ENCODE data around the gene FRAS1. TPM values are rescaled to one million over a fixed set of nuclear protein-coding genes. Genes with fewer than 3 reads are reported as not detected.
"Not testable (repeated sequence)": the region's sequence is repeated elsewhere in the genome, so short reads cannot be mapped to it uniquely, and the experiment has no call there.

The FRAS1 gene
- total RNA-seq, 2 experiments from 2014 or later, result 0.04 to 0.24 TPM

DNA sequence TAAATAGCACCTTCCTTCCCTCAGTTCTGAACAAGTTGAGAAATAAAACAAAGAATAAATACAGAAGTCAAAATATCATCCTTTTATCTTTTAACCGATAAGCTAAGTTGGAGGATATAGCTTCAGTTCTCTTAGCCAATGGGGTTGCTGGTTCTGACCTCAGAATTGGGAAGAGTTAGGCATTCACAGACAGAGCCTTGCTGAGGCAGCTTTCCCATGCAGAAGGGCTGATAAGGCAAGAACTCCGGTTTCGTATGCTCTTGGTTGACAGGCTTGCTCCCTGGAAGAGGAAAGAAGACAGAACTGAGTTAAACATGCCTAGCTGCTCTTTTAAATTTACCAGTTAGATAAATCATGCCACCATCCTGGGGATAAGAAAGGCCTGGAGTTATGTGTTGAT is 17.6 kb downstream of the FRAS1 start:
- Mint-ChIP-seq H3K9me3 (no peaks in the 10 kb centered on the region), H3K4me1 (no peaks in the 10 kb centered on the region), H3K27ac (no peak overlapping the region), H3K36me3 (no peaks in the 10 kb centered on the region), H3K27me3 (peaks cover 56% of the 10 kb centered on the region), H3K4me3 (no peak overlapping the region)
- no peak for DNase-seq

DNA sequence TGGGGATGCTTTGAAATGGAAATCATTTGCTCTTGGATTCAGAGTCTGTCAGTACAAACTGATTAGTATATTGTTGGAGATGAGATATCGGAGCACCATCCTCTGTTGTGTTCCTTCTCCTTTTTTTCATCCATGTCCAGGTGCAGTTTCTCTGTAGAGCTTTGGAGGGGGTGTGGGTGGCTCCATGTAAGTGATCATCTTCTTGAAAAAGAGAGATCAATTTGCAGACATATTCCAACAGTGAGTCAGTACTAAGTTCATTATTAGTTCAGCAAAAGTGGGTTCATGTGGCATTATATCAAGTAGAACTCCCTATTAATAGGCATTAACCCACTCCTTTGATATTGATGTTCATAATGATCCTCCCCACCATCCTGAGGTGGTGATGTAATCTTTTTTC is 18.9 kb downstream of the FRAS1 start:
- DNase-seq, result no peak
- H3K9me3 Mint-ChIP-seq, result no peaks in the 10 kb centered on the region
- peaks cover 48% of the 10 kb centered on the region for H3K27me3 Mint-ChIP-seq
- H3K4me3 Mint-ChIP-seq, result no peak overlapping the region
- H3K27ac Mint-ChIP-seq, result no peak overlapping the region
- H3K4me1 Mint-ChIP-seq, result no peaks in the 10 kb centered on the region
- H3K36me3 Mint-ChIP-seq, result no peaks in the 10 kb centered on the region

DNA sequence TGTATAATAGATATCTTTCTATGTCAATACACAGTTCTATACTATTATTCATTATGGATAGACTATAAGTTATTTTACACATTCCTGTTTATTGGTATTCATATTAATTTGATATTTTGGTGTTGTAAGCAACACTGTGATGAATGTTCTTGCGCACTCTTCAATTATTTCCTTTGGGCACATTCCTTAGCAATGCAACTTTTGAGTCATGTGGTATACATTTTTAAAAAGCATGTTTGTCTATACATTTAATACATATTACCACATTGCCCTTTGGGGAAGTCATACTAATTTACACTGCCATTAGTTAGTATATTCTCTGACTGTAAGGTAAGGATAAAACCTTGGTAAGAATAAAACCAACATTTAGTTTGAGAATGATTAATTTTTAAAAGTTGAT is 21.0 kb downstream of the FRAS1 start:
- DNase-seq, result no peak
- H3K9me3 Mint-ChIP-seq, result no peaks in the 10 kb centered on the region
- H3K4me1 Mint-ChIP-seq, result no peaks in the 10 kb centered on the region
- no peaks in the 10 kb centered on the region for H3K36me3 Mint-ChIP-seq
- H3K4me3 Mint-ChIP-seq, result no peak overlapping the region
- peaks cover 35% of the 10 kb centered on the region for H3K27me3 Mint-ChIP-seq
- H3K27ac Mint-ChIP-seq, result no peak overlapping the region

DNA sequence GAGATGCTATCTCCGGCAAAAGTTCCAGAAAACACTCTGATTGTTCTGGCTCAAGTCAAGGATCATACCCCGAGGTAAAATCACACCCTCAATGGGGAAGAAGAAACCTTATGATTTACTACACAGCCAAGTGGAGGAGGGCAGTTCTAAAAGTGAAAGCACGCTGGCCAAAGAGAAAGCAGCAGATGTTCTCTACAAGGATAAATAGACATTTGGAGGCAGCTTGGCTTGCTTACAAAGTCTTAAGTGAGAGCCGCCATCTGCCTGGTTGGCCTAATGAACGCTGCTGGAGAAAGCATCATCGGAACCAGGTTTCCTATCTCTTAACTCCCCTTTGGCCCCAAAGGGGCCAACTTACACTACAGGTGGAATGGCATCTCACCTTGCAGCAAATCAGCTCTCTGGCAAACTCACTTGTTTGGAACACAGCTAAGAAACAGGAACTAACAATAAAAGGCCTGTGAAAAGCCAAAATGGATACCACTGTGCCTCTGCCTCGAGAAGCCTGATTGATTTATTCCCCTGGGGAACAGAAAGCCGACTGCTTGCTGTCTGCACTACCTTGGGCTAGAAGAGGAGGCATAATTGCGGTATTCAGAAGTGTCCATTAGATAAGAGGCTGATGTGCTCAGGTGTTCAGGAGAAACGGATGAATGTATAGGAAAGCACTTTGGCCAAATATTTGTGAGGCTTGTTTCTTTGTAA is 22.8 kb downstream of the FRAS1 start:
- no peaks in the 10 kb centered on the region for H3K4me1 Mint-ChIP-seq
- no peak overlapping the region for H3K4me3 Mint-ChIP-seq
- no peaks in the 10 kb centered on the region for H3K9me3 Mint-ChIP-seq
- no peaks in the 10 kb centered on the region for H3K36me3 Mint-ChIP-seq
- peaks cover 24% of the 10 kb centered on the region for H3K27me3 Mint-ChIP-seq
- H3K27ac Mint-ChIP-seq, result no peak overlapping the region
- DNase-seq, result no peak

DNA sequence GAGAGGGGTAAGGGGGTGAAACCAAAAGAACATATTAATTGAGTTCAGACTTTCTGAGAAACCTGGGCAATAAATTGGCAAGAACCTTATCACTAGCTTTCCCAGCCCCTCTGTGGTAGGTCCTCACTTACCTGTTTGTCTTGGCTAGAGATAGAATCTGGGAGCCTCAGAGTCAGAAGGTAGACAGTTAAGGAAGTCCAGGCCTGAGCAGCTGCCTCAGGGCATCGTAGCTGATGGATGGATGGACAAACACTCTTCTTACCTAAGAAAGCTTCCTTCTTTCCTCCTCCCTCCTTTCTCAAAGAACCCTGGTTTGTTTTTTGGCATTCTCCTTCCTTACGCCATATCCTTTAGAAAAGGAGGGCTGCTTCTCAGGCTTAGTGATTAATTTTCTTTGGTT is 24.4 kb downstream of the FRAS1 start:
- H3K4me1 Mint-ChIP-seq, result no peaks in the 10 kb centered on the region
- H3K27me3 Mint-ChIP-seq, result peaks cover 21% of the 10 kb centered on the region
- H3K4me3 Mint-ChIP-seq, result no peak overlapping the region
- H3K9me3 Mint-ChIP-seq, result no peaks in the 10 kb centered on the region
- H3K27ac Mint-ChIP-seq, result no peak overlapping the region
- H3K36me3 Mint-ChIP-seq, result no peaks in the 10 kb centered on the region
- no peak for DNase-seq

DNA sequence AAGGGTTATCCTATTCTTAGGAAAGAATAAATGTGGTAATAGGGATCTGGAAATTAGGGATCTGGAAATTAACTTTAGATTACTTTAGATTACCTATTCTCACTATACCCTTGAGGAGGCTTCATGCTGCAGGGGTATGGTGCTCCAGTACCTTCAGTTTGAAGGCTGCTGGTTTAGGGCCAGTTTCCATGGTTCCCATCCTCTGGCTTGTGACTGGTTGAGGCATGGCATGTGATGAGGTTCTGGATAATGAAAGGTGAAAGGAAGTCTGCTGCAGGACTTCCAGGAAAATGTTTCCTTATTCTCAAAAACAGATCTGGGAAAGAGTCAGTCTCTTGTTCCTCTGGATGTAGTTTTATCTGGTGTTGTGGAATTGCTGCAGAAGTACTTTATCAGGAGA is 25.9 kb downstream of the FRAS1 start:
- no peak overlapping the region for H3K4me3 Mint-ChIP-seq
- no peaks in the 10 kb centered on the region for H3K9me3 Mint-ChIP-seq
- no peaks in the 10 kb centered on the region for H3K36me3 Mint-ChIP-seq
- DNase-seq, result no peak
- H3K27ac Mint-ChIP-seq, result no peak overlapping the region
- peaks cover 16% of the 10 kb centered on the region for H3K27me3 Mint-ChIP-seq
- H3K4me1 Mint-ChIP-seq, result no peaks in the 10 kb centered on the region

DNA sequence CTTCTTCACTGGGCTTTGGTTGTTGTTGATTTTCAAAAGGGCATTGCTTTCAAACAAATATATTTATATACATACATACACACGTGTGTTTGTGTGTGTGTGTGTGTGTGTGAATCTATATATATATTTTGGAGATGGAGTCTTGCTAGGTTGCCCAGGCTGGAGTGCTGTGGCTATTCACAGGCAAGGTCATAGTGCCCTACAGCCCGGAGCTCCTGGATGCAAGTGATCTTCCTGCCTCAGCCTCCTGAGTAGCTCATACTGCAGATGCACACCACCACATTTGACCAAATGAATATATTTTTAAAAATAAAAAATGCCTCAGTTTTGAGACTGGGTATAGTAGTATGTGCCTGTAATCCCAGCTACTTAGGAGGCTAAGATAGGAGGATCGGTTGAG is 34.4 kb downstream of the FRAS1 start:
- no peaks in the 10 kb centered on the region for H3K4me1 Mint-ChIP-seq
- no peaks in the 10 kb centered on the region for H3K36me3 Mint-ChIP-seq
- no peak overlapping the region for H3K27ac Mint-ChIP-seq
- H3K9me3 Mint-ChIP-seq, result no peaks in the 10 kb centered on the region
- H3K27me3 Mint-ChIP-seq, result peaks cover 6% of the 10 kb centered on the region
- no peak for DNase-seq
- no peak overlapping the region for H3K4me3 Mint-ChIP-seq

DNA sequence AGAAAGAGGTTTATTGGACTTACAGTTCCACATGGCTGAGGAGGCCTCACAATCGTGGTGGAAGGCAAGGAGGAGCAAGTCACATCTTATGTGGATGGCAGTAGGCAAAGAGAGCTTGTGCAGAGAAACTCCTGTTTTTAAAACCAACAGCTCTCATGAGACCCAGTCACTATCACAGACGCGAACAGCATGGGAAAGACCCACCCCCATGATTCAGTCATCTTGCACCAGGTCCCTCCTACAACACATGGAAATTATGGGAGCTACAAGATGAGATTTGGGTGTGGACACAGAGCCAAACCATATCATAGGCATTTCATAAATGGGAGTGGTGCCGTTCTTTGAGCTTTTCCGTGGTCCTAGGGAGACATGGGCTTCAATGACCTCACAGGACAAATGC is 35.2 kb downstream of the FRAS1 start:
- H3K4me3 Mint-ChIP-seq, H3K27ac Mint-ChIP-seq, H3K4me1 Mint-ChIP-seq, DNase-seq, H3K9me3 Mint-ChIP-seq, H3K27me3 Mint-ChIP-seq, H3K36me3 Mint-ChIP-seq: not testable (repeated sequence)

DNA sequence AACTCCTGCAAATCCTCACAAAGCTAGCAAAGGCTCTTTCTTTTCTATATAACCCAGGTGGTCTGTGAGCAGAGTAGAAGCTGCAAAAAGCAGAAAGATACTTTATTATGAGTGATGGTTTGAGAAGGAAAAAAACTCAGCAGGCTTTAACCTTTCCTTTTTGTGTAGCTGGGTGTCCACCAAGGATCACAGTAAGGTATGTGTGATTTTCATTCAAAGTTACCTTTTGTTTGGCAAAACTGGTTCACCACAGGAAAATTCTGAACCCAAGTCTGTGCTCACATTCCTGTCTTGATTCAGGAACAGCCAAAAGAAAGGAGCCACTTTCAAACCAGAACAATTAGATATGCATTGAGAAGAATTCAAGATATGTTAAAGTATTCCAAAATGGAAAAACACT is 35.7 kb downstream of the FRAS1 start:
- no peak for DNase-seq
- Mint-ChIP-seq H3K36me3 (no peaks in the 10 kb centered on the region), H3K27ac (no peak overlapping the region), H3K4me3 (no peak overlapping the region), H3K4me1 (no peaks in the 10 kb centered on the region), H3K27me3 (peaks cover 6% of the 10 kb centered on the region), H3K9me3 (peaks cover 6% of the 10 kb centered on the region)

DNA sequence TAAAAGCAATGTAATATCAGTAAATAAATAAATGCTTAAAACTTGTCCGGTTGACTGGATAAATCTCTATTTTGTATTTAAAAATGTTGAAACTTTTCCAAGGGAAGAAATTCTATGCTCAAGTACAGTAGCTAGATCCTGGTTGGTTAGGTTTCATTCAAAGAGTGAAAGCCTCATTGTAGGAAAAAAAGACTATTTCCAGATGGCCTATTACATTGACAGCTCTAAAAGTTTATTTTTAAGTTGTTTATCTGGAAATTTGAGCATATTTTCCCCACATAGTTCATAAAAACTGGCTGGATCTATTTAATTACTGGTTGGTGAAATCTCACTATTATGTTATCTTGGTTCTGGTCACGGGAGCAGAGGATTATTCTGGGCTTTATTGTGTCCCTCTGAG is 38.0 kb downstream of the FRAS1 start:
- no peak for DNase-seq
- Mint-ChIP-seq H3K36me3 (no peaks in the 10 kb centered on the region), H3K4me1 (no peaks in the 10 kb centered on the region), H3K27me3 (peaks cover 10% of the 10 kb centered on the region), H3K4me3 (no peak overlapping the region), H3K27ac (no peak overlapping the region), H3K9me3 (peaks cover 6% of the 10 kb centered on the region)

DNA sequence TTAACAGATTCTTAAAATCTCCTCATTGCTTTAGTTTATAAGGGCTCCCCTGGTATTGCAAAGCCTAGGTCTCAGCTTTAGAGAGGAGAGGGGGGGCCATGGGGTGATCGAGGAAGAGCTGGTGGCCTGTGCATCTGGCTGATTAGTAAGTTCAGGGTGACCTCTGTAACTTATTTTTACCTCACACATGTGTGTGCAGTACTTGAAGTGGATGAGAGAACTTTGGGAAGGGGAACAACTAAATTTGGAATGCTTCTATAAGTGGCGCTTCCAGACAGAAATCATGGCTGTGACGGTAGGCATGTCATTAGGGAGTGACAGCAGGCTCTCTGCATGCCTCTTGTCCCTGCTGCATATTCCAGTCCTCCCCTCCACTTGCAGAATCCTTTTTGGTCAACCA is 41.9 kb downstream of the FRAS1 start:
- peaks cover 6% of the 10 kb centered on the region for H3K27me3 Mint-ChIP-seq
- H3K36me3 Mint-ChIP-seq, result no peaks in the 10 kb centered on the region
- H3K4me3 Mint-ChIP-seq, result no peak overlapping the region
- peaks cover 6% of the 10 kb centered on the region for H3K9me3 Mint-ChIP-seq
- DNase-seq, result no peak
- H3K4me1 Mint-ChIP-seq, result no peaks in the 10 kb centered on the region
- H3K27ac Mint-ChIP-seq, result no peak overlapping the region

DNA sequence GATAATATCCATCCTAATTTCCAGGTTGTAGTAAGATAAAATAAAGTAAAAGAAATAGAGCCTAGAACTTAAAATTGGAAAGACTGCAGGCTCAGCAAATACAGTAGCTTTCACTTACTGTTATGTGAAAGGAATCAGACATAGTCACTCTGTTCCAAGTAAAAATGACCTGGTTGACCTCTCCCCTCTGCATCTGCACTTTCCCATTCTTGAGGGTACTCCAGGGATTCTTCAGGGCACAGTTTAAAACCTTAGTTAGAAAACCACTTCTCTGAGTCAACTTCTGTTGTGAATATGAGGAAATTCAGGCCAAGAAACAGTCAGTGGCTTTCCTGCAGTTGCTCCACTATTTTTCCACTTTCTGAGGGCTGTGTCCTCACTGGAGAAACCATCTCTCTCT is 42.9 kb downstream of the FRAS1 start:
- no peak for DNase-seq
- Mint-ChIP-seq H3K4me3 (no peak overlapping the region), H3K9me3 (peaks cover 6% of the 10 kb centered on the region)

DNA sequence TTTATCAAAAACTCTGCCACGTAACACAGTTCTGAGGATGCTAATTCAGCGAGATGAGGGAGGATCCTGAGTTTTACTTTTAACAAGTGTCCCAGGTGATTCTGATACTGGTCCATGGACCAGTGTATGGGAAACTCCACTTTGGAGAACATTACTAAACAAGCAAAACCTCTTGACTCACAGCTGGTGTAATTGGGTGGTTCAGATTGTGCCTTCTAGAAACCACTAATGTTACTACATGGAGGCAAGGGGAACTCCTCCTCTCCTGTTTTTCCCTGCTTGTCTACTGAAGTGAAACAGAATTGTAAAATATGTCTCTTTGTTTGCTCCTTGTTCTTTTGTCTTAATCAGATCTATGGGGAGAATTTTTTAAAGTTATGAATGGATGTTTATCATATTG is 62.6 kb downstream of the FRAS1 start:
- no peak overlapping the region for H3K27ac Mint-ChIP-seq
- H3K9me3 Mint-ChIP-seq, result no peaks in the 10 kb centered on the region
- no peak overlapping the region for H3K4me3 Mint-ChIP-seq
- H3K36me3 Mint-ChIP-seq, result no peaks in the 10 kb centered on the region
- no peaks in the 10 kb centered on the region for H3K4me1 Mint-ChIP-seq
- DNase-seq, result no peak
- H3K27me3 Mint-ChIP-seq, result peaks cover 6% of the 10 kb centered on the region

More for the DNA sequence above, 42.9 kb downstream of the FRAS1 start:
- no peak overlapping the region for H3K27ac Mint-ChIP-seq
- H3K27me3 Mint-ChIP-seq, result peaks cover 6% of the 10 kb centered on the region
- no peaks in the 10 kb centered on the region for H3K4me1 Mint-ChIP-seq
- H3K36me3 Mint-ChIP-seq, result no peaks in the 10 kb centered on the region

DNA sequence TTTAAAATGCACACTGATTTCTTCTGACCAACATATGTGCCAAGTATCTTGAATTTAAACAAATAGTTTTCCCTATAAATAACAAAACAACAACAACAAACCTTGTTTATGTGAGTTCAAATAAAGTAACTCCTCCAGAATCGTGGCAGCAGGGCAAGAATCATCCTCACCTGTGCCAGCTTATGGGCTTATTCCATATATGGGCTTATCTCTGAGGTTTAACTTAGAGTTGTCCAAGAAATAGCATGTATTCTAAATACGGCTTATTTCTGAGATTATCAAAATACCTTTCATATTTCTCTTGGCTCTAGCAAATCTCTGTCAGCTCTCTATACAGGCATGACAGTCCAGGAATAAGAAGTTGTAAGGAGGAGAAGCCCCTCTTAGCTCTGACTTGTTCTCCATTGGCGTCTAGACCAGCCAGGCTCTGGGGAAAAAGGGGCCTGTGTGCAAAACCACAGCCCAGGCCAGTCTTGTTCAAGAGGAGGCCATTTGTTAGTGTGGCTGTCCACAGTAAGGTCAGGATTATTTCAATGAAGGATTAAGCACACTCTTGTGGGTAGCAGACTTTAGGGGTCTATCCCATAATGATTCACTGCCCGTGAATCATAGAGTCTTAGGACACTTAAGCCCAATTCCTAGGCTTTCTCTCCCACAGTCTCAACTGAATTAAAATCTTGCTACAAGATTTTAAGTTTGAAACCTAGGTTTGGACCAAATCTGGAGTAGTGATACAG is 63.2 kb downstream of the FRAS1 start:
- no peak for DNase-seq
- H3K27me3 Mint-ChIP-seq, result peaks cover 6% of the 10 kb centered on the region
- H3K36me3 Mint-ChIP-seq, result no peaks in the 10 kb centered on the region
- H3K4me3 Mint-ChIP-seq, result no peak overlapping the region
- no peaks in the 10 kb centered on the region for H3K9me3 Mint-ChIP-seq
- H3K27ac Mint-ChIP-seq, result no peak overlapping the region
- no peaks in the 10 kb centered on the region for H3K4me1 Mint-ChIP-seq

DNA sequence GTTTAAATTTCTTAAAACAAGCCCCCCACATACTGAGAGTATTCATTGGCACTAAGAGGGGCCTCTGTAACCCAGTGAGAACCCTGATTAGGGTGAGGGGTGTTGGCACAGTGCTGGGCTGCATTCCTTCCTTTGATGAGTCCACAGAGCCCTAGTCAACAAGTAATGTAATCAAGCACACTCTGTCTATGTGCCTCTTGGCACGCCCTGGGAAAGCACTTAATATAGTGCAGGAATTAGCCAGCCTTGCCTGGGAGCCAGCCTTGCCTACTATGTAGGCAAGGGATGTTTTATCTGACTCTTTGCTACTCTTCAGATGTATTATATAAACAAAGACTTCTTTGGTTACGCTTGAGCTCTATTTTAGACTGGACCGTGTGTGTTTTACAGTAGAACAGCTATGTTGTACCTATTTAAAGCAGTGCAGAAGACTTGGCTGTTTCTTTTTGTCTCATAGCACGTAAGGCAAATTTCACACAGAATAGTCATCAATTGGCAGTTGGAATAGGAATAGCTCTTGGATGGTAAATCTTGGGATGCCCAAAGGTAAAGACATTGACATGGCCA is 64.3 kb downstream of the FRAS1 start:
- Mint-ChIP-seq H3K9me3 (no peaks in the 10 kb centered on the region), H3K4me3 (no peak overlapping the region), H3K4me1 (no peaks in the 10 kb centered on the region), H3K27ac (no peak overlapping the region), H3K36me3 (no peaks in the 10 kb centered on the region), H3K27me3 (peaks cover 6% of the 10 kb centered on the region)
- no peak for DNase-seq

DNA sequence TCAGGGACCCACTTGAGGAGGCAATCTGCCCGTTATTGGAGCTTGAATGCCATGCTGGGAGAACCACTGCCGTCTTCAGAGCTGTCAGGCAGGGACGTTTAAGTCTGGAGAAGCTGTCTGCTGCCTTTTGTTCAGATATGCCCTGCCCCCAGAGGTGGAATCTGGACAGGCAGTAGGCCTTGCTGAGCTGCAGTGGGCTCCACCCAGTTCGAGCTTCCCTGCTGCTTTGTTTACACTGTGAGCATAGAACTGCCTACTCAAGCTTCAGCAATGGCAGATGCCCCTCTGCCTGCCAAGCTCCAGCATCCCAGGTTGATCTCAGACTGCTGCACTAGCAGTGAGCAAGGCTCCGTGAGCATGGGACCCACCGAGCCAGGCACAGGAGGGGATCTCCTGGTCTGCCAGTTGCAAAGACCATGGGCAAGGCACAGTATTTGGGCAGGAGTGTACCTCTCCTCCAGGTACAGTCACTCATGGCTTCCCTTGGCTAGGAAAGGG is 68.8 kb downstream of the FRAS1 start:
- H3K27ac Mint-ChIP-seq, DNase-seq, H3K9me3 Mint-ChIP-seq, H3K4me3 Mint-ChIP-seq, H3K36me3 Mint-ChIP-seq, H3K4me1 Mint-ChIP-seq: not testable (repeated sequence)
- H3K27me3 Mint-ChIP-seq, result peaks cover 15% of the 10 kb centered on the region
